Esophagus muscularis mucosa (tissue), 4 donors: ENCODE data around the gene PAM. TPM values are rescaled to one million over a fixed set of nuclear protein-coding genes. Genes with fewer than 3 reads are reported as not detected.

Experiments
- DNase-seq: peaks from one replicate; pipeline ENCODE4 v3.0.0-alpha.2; 2017; ENCODE audit errors: extremely low spot score
- H3K27ac ChIP-seq, 4 donors: fragments of 200-600 bp; sonication (generic); replicated peaks in 1 of 4; 1 replicate in 3 of 4; 2 replicates in 1 of 4; pipeline ENCODE4 v1.5.1; 2016 to 2019; ENCODE audit warnings: mild to moderate bottlenecking in 1 of 4
- H3K27me3 ChIP-seq, 4 donors: fragments of 200-600 bp; sonication (generic); one replicate each; pipeline versions ENCODE4 v1.5.1 to v1.6.0; 2016 to 2019
- H3K36me3 ChIP-seq, 4 donors: fragments of 200-600 bp; sonication (generic); one replicate each; pipeline ENCODE4 v1.5.1; 2016 to 2019
- H3K4me1 ChIP-seq, 4 donors: fragments of 200-600 bp; sonication (generic); one replicate each; pipeline ENCODE4 v1.5.1; 2016 to 2019
- H3K4me3 ChIP-seq, 4 donors: fragments of 200-600 bp; sonication (generic); 1 replicate in 2 of 4; 2 replicates in 2 of 4; pipeline ENCODE4 v1.5.1; 2016 to 2019; ENCODE audit warnings: mild to moderate bottlenecking in 4 of 4, moderate library complexity in 1 of 4
- H3K9me3 ChIP-seq, 4 donors: fragments of 200-600 bp; sonication (generic); 1 replicate in 3 of 4; 2 replicates in 1 of 4; pipeline ENCODE4 v1.5.1; 2016 to 2019
- EP300 ChIP-seq: sonication (generic); formaldehyde crosslinking; IDR thresholded peaks from one replicate; pipeline ENCODE4 v1.6.1; 2017; ENCODE audit warnings: antibody characterized with exemption
- POLR2A ChIP-seq: fragments of 450-650 bp; IDR thresholded peaks from one replicate; pipeline ENCODE4 v1.6.1; 2017; ENCODE audit warnings: antibody characterized with exemption, moderate library complexity, mild to moderate bottlenecking, low read depth
- POLR2AphosphoS5 ChIP-seq, 2 donors: sonication (generic); formaldehyde crosslinking; IDR thresholded peaks; one replicate each; pipeline ENCODE4 v1.6.1; 2017; ENCODE audit warnings: antibody characterized with exemption in 2 of 2
- WGBS: methylation state at CpG from one replicate; pipeline ENCODE4 v1.1.5; 2018; 5-methylcytosine and 5-hydroxymethylcytosine counted together
- intact Hi-C: fragments of 100-400 bp; cut with DNase I; formaldehyde crosslinking; loops from one replicate; pipeline ENCODE4 v1.15.1; 2023
- total RNA-seq, 4 donors: library from RNA; depleted of rRNA; stranded (reverse); fragments of >200 nt; gene quantifications; one replicate each; pipeline versions ENCODE4 v1.1.0 to v1.2.1, GENCODE V29; 2016
- TF ChIP-seq, protein P1 (sequence below), 3 experiments: fragments of 200-600 bp in 2 of 3; fragments of 450-650 bp in 1 of 3; sonication (generic) in 2 of 3; IDR thresholded peaks; one replicate each; pipeline ENCODE4 v1.5.1; 2017 to 2019; ENCODE audit warnings: antibody characterized with exemption in 3 of 3, mild to moderate bottlenecking in 2 of 3, moderate library complexity in 1 of 3

Gene PAM
- total RNA-seq, 4 donors from 2014 or later, result 212 to 250 (median 227) TPM

DNA sequence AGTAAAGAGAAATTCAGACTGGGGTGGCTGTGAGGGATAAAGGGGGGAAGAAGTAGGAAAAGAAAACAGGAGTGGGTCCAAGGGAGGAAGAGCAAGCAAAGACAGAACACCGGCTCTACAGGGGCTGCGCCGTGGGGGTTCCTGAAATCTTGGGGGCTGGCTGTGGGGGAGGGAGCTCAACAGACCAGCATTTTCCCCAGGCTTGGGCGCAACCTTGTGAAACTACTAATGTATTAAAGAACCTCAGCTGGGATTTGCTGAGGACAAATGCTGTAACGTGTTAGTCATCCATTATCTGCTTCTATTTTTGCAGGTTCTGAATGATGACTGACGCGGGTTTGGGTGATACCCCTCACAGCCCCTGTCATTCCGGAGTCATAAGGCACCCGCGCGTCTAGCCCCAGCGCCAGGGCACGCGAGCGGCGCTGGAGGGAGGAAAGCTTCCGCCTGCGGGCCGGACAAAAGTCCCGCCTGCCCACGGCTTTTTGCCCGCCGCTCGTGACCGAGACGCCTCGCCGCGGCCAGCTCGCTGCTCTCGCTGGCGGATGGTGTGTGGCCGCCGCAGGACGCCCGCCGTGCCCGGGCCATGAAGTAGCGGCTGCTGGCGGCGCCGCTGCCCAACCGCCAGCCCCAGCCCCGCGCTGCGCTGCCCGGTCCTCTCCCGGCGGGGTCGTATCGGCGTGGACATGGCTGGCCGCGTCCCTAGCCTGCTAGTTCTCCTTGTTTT lies 110.6 kb downstream of the PAM start:
- Histone ChIP-seq H3K36me3 (no peaks in the 10 kb centered on the region), H3K27me3 (no peaks in the 10 kb centered on the region), H3K9me3 (no peaks in the 10 kb centered on the region), H3K27ac (peak overlapping the region; percentile 90 to 92 (median 90)), H3K4me1 (peaks cover 23 to 52% (median 35%) of the 10 kb centered on the region in 4 donors), H3K4me3 (peak overlapping the region; percentile 70 to 79 (median 76))
- WGBS, result 2% methylated on average over 18 of the region's 54 CpGs
- DNase-seq, result no peak
- TF ChIP-seq POLR2AphosphoS5 (IDR thresholded peaks at IDR 0.05) (peak; percentile 50), EP300 (peak; percentile 37), POLR2A (no peak)
- TF ChIP-seq, protein P1, sequence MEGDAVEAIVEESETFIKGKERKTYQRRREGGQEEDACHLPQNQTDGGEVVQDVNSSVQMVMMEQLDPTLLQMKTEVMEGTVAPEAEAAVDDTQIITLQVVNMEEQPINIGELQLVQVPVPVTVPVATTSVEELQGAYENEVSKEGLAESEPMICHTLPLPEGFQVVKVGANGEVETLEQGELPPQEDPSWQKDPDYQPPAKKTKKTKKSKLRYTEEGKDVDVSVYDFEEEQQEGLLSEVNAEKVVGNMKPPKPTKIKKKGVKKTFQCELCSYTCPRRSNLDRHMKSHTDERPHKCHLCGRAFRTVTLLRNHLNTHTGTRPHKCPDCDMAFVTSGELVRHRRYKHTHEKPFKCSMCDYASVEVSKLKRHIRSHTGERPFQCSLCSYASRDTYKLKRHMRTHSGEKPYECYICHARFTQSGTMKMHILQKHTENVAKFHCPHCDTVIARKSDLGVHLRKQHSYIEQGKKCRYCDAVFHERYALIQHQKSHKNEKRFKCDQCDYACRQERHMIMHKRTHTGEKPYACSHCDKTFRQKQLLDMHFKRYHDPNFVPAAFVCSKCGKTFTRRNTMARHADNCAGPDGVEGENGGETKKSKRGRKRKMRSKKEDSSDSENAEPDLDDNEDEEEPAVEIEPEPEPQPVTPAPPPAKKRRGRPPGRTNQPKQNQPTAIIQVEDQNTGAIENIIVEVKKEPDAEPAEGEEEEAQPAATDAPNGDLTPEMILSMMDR (IDR thresholded peaks at IDR 0.05), result no peak
- intact Hi-C loops, result loop anchor here (5.0 kb wide), 1 partner anchor 83 kb away; no protein-coding TSS in a partner anchor

DNA sequence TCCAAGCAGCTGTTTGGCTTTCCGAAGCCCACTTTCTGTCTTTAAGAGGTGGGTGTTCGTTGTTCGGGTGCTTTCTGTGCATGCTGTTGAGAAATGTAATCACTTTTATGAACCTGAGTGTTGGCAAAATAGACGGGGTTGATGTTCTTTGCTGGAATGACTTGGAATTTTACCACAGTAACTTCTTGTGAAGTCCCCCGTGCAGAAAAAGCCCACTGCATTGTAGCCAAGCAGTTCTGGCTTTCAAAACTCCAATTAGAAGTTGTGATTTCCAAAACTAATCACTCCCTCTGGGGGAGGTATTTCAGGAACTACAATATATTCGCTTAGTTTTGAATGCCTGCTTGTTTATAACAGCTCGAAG lies 111.1 kb downstream of the PAM start:
- H3K36me3 ChIP-seq, result no peaks in the 10 kb centered on the region
- H3K4me1 ChIP-seq, result peaks cover 23 to 52% (median 35%) of the 10 kb centered on the region in 4 donors
- WGBS, result 0% methylated on average over 7 of the region's 7 CpGs

DNA sequence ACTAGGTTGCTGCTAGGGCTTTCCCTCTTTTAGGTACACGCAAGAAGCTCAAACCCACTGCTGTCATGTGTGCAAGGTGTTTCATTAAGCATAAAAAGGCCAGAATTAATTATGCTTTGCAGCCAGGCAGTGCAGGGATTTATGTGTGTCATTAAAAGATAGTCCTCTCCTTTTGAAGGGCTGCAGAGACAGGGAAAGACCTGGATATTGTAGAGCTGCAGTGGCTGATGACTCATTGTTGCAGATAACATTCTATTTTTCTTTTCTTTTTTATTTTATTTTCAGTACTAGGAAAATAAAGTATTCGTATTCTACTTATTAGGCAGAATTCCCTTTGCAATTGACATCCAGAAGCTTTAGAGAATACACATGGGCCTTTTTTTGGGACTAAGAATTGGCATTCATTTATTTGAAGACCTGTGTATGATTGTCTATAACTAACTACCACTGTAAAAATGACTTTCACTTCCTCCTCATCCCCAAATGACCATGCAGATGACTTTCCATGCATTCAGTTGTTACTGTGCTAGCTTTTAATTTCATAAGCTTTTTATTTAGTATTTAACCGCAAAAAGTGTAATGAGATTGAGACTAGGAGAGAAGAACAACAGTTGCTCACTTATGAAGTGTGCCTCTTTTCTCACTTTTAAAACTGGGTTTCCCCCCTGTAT lies 113.0 kb downstream of the PAM start:
- intact Hi-C loops, result loop anchor here (5.0 kb wide), 1 partner anchor 86 kb away; no protein-coding TSS in a partner anchor
- Histone ChIP-seq H3K27ac (no peak overlapping the region), H3K36me3 (peaks cover 0 to under 1% (median 0%) of the 10 kb centered on the region in 4 donors), H3K4me1 (peaks cover 23 to 43% (median 34%) of the 10 kb centered on the region in 4 donors), H3K9me3 (no peaks in the 10 kb centered on the region), H3K27me3 (no peaks in the 10 kb centered on the region), H3K4me3 (peak overlapping the region in 1 of 4 donors; percentile 11)
- TF ChIP-seq EP300 (no peak), POLR2A (no peak), POLR2AphosphoS5 (IDR thresholded peaks at IDR 0.05) (no peak)
- TF ChIP-seq, protein P1 (IDR thresholded peaks at IDR 0.05), result no peak
- no peak for DNase-seq
- 82% methylated on average over 3 of the region's 3 CpGs for WGBS

More for the DNA sequence above, 111.1 kb downstream of the PAM start:
- Histone ChIP-seq H3K4me3 (peak overlapping the region; percentile 70 to 79 (median 76)), H3K9me3 (no peaks in the 10 kb centered on the region), H3K27ac (peak overlapping the region; percentile 90 to 92 (median 90)), H3K27me3 (no peaks in the 10 kb centered on the region)
- DNase-seq, result no peak
- intact Hi-C loops, result loop anchor here (5.0 kb wide), 1 partner anchor 84 kb away; no protein-coding TSS in a partner anchor
- TF ChIP-seq POLR2AphosphoS5 (IDR thresholded peaks at IDR 0.05) (no peak), POLR2A (no peak), EP300 (no peak)
- TF ChIP-seq, protein P1 (IDR thresholded peaks at IDR 0.05), result no peak

DNA sequence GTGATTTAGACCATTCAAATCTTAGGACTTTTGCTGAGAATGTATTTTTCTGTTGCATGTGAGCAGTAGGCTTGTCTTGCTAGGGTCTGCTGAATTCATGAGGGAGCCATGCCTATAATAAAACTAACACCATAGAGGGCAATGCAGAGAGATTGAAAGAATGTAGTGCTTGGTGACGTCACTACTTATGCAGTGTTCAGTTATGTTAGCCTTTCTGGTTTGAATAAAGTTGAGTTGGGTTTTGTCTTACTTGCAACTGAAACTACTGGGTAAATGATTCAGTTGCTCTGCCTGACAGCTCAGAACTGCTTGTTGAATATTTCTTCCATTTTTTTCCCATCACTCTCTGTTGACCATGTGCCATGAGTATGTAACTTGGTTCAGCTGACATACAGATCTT lies 114.1 kb downstream of the PAM start:
- DNase-seq, result no peak
- H3K9me3 ChIP-seq, result no peaks in the 10 kb centered on the region
- no peak overlapping the region for H3K27ac ChIP-seq
- no peak overlapping the region for H3K4me3 ChIP-seq
- TF ChIP-seq POLR2A (no peak), EP300 (no peak), POLR2AphosphoS5 (IDR thresholded peaks at IDR 0.05) (no peak)
- WGBS, result 100% methylated on average over 1 of the region's 1 CpG
- no peaks in the 10 kb centered on the region for H3K27me3 ChIP-seq
- peaks cover 0 to 3% (median 0%) of the 10 kb centered on the region in 4 donors for H3K36me3 ChIP-seq
- intact Hi-C loops, result loop anchor here (5.0 kb wide), 1 partner anchor 87 kb away; no protein-coding TSS in a partner anchor
- peaks cover 16 to 33% (median 26%) of the 10 kb centered on the region in 4 donors for H3K4me1 ChIP-seq
